ENCODE results near the gene RASSF7. TPM values are rescaled to one million over a fixed set of nuclear protein-coding genes. Genes with fewer than 3 reads are reported as not detected.

Gene RASSF7
- total RNA-seq, 1 donor from 2014 or later, result 32.3 TPM

DNA sequence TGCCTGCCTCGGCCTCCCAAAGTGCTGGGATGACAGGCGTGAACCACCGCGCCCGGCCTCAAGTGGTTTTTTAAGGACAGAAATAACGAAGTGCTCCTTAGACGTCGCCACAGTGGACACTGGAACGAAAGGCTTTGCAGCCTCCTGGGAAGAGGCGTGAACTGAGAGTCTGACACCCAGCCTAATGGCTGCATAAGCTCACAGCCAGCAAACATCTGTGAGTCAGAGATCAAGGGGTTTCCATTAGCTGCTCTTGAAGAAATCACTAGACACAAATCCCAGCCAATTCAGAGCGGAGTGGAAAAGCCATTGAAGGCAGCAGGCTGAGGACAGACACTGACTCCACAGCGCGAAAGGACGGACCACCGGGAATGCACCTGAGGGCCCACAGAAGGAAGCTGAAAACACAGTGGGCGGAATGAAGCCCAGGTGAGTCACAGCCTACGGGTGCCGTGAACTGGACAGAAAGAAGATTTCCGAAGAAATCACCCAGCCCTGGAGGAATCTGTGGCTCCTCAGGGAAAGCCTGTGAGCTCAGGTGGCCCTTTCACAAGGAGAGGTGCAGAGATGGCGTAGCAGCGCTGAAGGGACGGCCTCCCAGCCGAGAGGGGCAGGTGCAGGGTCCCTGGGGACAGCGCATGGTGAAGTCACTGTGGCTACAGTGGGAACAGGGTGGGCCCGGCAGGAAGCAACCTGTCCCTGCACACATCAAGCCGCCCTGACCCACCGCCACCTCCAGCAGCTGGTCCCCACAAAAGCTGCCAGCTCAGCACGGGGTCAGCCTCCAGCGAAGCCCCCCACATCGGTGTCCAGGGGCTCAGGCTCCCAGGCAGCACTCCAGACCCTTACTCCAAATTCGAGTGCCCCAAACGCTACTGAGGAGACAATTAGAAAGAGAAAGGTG, 11.8 kb upstream of the RASSF7 start:
- Histone ChIP-seq H3K9me3 (ENCODE audit: insufficient read depth, low read depth, low read length) (no peaks in the 10 kb centered on the region), H3K4me2 (ENCODE audit: low read length) (no peak overlapping the region), H3K36me3 (ENCODE audit: insufficient read depth, low read length) (no peaks in the 10 kb centered on the region), H3K27ac (ENCODE audit: low read depth, low read length) (no peak overlapping the region), H4K20me1 (ENCODE audit: insufficient read depth, low read length) (no peaks in the 10 kb centered on the region), H3K4me3 (ENCODE audit: insufficient read depth, low read depth, low read length) (no peak overlapping the region), H3K79me2 (ENCODE audit: insufficient read depth, low read length) (no peaks in the 10 kb centered on the region), H3K9ac (ENCODE audit: low read length) (no peak overlapping the region), H3K27me3 (ENCODE audit: insufficient read depth, low read length) (no peaks in the 10 kb centered on the region), H3K4me1 (ENCODE audit: insufficient read depth, low read length) (no peaks in the 10 kb centered on the region), H2AFZ (ENCODE audit: low read depth, low read length) (no peak overlapping the region)
- Mint-ChIP-seq H3K27ac (ENCODE audit: unreplicated experiment) (peak overlapping the region; percentile 34), H3K4me1 (ENCODE audit: low read depth, unreplicated experiment) (peaks cover 6% of the 10 kb centered on the region), H3K4me3 (ENCODE audit: unreplicated experiment) (no peak overlapping the region), H3K36me3 (ENCODE audit: low read depth, unreplicated experiment) (no peaks in the 10 kb centered on the region), H3K27me3 (ENCODE audit: low read depth, unreplicated experiment) (peaks cover 4% of the 10 kb centered on the region), H3K9me3 (ENCODE audit: unreplicated experiment) (no peaks in the 10 kb centered on the region)
- DNase-seq (ENCODE audit: low read depth) (peak; percentile 12), FAIRE-seq (no peak)
- TF ChIP-seq, protein P1, sequence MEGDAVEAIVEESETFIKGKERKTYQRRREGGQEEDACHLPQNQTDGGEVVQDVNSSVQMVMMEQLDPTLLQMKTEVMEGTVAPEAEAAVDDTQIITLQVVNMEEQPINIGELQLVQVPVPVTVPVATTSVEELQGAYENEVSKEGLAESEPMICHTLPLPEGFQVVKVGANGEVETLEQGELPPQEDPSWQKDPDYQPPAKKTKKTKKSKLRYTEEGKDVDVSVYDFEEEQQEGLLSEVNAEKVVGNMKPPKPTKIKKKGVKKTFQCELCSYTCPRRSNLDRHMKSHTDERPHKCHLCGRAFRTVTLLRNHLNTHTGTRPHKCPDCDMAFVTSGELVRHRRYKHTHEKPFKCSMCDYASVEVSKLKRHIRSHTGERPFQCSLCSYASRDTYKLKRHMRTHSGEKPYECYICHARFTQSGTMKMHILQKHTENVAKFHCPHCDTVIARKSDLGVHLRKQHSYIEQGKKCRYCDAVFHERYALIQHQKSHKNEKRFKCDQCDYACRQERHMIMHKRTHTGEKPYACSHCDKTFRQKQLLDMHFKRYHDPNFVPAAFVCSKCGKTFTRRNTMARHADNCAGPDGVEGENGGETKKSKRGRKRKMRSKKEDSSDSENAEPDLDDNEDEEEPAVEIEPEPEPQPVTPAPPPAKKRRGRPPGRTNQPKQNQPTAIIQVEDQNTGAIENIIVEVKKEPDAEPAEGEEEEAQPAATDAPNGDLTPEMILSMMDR (IDR thresholded peaks at IDR 0.05; ENCODE audit: insufficient read depth, low read depth, low read length), result no peak
- no peak for TF ChIP-seq EZH2 (IDR thresholded peaks at IDR 0.05; ENCODE audit: insufficient read depth, low read length)

DNA sequence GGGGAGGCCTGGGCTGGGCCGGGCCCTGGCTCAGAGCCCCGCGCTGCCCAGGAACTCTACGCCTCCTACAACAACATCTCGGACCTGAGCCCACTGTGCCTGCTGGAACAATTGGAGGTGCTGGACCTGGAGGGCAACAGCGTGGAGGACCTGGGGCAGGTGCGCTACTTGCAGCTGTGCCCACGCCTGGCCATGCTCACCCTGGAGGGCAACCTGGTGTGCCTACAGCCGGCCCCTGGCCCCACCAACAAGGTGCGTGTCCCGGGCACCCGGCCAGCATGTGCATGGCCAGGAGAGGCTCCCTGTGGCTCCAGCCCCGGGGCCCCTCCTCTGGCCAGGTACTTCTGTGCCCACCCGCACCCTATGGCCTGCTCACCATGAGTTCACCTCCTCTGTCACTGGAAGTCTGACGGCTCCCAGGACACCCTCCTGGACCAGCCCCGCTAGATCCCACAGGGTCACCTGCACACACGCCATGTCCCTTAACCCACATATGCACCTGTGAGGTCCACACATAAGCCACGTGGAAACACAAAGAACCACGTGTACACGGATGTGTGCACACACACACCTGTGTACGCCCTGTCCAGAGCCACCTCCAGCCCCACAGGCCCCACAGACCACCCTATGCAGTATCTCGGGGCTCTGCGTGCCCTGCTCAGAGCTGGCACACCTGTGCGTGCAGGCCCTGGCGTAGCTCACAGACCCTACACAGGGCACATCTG, 10.6 kb upstream of the RASSF7 start:
- H3K9ac ChIP-seq (ENCODE audit: low read length), result no peak overlapping the region
- no peaks in the 10 kb centered on the region for H3K9me3 Mint-ChIP-seq (ENCODE audit: unreplicated experiment)
- no peak for FAIRE-seq
- H3K4me3 Mint-ChIP-seq (ENCODE audit: unreplicated experiment), result no peak overlapping the region
- no peak for DNase-seq (ENCODE audit: low read depth)
- H4K20me1 ChIP-seq (ENCODE audit: insufficient read depth, low read length), result no peaks in the 10 kb centered on the region
- peaks cover 4% of the 10 kb centered on the region for H3K27me3 Mint-ChIP-seq (ENCODE audit: low read depth, unreplicated experiment)
- no peaks in the 10 kb centered on the region for H3K36me3 ChIP-seq (ENCODE audit: insufficient read depth, low read length)
- H3K79me2 ChIP-seq (ENCODE audit: insufficient read depth, low read length), result no peaks in the 10 kb centered on the region
- H3K27ac Mint-ChIP-seq (ENCODE audit: unreplicated experiment), result no peak overlapping the region
- TF ChIP-seq, protein P1 (IDR thresholded peaks at IDR 0.05; ENCODE audit: insufficient read depth, low read depth, low read length), result no peak
- no peak for TF ChIP-seq EZH2 (IDR thresholded peaks at IDR 0.05; ENCODE audit: insufficient read depth, low read length)
- peaks cover 6% of the 10 kb centered on the region for H3K4me1 Mint-ChIP-seq (ENCODE audit: low read depth, unreplicated experiment)
- H3K9me3 ChIP-seq (ENCODE audit: insufficient read depth, low read depth, low read length), result no peaks in the 10 kb centered on the region
- no peaks in the 10 kb centered on the region for H3K36me3 Mint-ChIP-seq (ENCODE audit: low read depth, unreplicated experiment)
- no peak overlapping the region for H3K4me2 ChIP-seq (ENCODE audit: low read length)
- H3K27me3 ChIP-seq (ENCODE audit: insufficient read depth, low read length), result no peaks in the 10 kb centered on the region
- H3K4me1 ChIP-seq (ENCODE audit: insufficient read depth, low read length), result no peaks in the 10 kb centered on the region
- no peak overlapping the region for H3K27ac ChIP-seq (ENCODE audit: low read depth, low read length)
- H2AFZ ChIP-seq (ENCODE audit: low read depth, low read length), result no peak overlapping the region
- no peak overlapping the region for H3K4me3 ChIP-seq (ENCODE audit: insufficient read depth, low read depth, low read length)
